Suprapubic skin (tissue), 4 donors: ENCODE data around the gene ISY1.

ENCODE experiments used
- EP300 ChIP-seq: sonication (generic); formaldehyde crosslinking; IDR thresholded peaks from one replicate; pipeline ENCODE4 v1.6.1; 2017; ENCODE audit warnings: antibody characterized with exemption
- POLR2A ChIP-seq, 2 donors: fragments of 450-650 bp; IDR thresholded peaks; one replicate each; pipeline ENCODE4 v1.6.1; 2017; ENCODE audit warnings: antibody characterized with exemption in 2 of 2, mild to moderate bottlenecking in 2 of 2, moderate library complexity in 2 of 2
- POLR2AphosphoS5 ChIP-seq, 3 donors: sonication (generic); formaldehyde crosslinking; IDR thresholded peaks; one replicate each; pipeline ENCODE4 v1.6.1; 2017; ENCODE audit warnings: antibody characterized with exemption in 3 of 3
- TF ChIP-seq, protein P1 (sequence below), 2 donors: fragments of 200-600 bp in 1 of 2; fragments of 450-650 bp in 1 of 2; sonication (generic) in 1 of 2; IDR thresholded peaks; one replicate each; pipeline ENCODE4 v1.5.1; 2016 to 2019; ENCODE audit warnings: antibody characterized with exemption in 2 of 2, mild to moderate bottlenecking in 1 of 2, moderate library complexity in 1 of 2

DNA sequence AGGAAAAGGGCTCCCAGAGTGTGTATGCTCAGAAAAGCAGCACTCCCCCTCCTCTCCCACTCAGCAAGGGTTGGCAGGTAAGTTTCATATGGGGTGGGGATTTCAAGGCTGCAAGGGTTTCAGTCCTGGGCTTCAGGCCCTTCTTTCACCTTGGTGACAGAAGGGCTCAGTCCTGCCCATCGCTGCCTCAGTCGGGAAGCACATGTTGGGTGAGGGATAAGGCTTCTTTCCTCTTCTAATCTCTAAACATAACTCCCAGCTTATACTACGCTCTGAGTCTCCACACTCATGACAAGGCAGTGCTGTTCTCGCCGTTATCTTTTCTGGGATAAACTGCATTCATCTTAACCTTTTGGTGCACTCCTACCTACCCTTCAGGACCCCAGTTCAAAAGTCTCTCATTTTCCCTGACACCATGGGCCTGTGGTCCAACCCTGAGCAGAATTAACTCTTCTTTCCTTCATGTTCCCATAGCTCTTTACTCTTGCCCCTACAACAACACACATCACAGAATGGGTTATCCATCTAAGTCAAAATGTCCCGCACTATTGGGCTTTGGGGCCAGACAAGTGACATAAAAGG, 56.3 kb downstream of the ISY1 start:
- TF ChIP-seq POLR2A (IDR thresholded peaks at IDR 0.05) (no peak), POLR2AphosphoS5 (IDR thresholded peaks at IDR 0.05) (no peak), EP300 (no peak)
- TF ChIP-seq, protein P1, sequence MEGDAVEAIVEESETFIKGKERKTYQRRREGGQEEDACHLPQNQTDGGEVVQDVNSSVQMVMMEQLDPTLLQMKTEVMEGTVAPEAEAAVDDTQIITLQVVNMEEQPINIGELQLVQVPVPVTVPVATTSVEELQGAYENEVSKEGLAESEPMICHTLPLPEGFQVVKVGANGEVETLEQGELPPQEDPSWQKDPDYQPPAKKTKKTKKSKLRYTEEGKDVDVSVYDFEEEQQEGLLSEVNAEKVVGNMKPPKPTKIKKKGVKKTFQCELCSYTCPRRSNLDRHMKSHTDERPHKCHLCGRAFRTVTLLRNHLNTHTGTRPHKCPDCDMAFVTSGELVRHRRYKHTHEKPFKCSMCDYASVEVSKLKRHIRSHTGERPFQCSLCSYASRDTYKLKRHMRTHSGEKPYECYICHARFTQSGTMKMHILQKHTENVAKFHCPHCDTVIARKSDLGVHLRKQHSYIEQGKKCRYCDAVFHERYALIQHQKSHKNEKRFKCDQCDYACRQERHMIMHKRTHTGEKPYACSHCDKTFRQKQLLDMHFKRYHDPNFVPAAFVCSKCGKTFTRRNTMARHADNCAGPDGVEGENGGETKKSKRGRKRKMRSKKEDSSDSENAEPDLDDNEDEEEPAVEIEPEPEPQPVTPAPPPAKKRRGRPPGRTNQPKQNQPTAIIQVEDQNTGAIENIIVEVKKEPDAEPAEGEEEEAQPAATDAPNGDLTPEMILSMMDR (IDR thresholded peaks at IDR 0.05): no peak
